K562 (cell line): Measurements from ENCODE around the gene MANEA. TPM values are rescaled to one million over a fixed set of nuclear protein-coding genes. Genes with fewer than 3 reads are reported as not detected.

Source experiments
- ATAC-seq: fragments of 200-7000 bp; cut with Tn5 transposase; 3 replicates; pipeline ENCODE4 v1.9.1; 2020; ENCODE audit warnings: moderate library complexity
- BruUV-seq: library from RNA; stranded (reverse); fragments of 400-500 nt; replicated peaks from 2 replicates; lab custom pipeline; 2021; lab: Mats Ljungman, UMichigan
- CTCF ChIA-PET: fragments of 300-600 bp; formaldehyde crosslinking; extraction: SDS; loops from one replicate; lab custom pipeline; 2021; ENCODE audit warnings: low intra/inter-chr PET ratio; lab: Yijun Ruan, JAX
- POLR2A ChIA-PET: fragments of 300-600, 350-650 bp; sonication (Branson Sonifier 250); formaldehyde crosslinking; extraction: SDS; loops from one replicate; lab custom pipeline; 2021; ENCODE audit warnings: antibody characterized with exemption, inconsistent platforms; lab: Yijun Ruan, JAX
- DNase-seq, 4 experiments: peaks; one replicate each; pipeline versions ENCODE4 v3.0.0 to v3.0.0-alpha.2; 2011 to 2018; ENCODE audit warnings: low spot score in 3 of 4, mixed read lengths in 3 of 4; ENCODE audit errors: extremely low read depth in 1 of 4
- FAIRE-seq: peaks from 2 replicates; lab custom pipeline; 2011; peaks lifted over from hg19 to GRCh38; lab: Jason Lieb, UNC
- H2AFZ ChIP-seq: 2 replicates; pipeline ENCODE4 v1.6.0; 2011; ENCODE audit warnings: low read depth, low read length, control low read depth, inconsistent platforms
- H3K27ac ChIP-seq: fragments of 200-600 bp; 3 replicates; pipeline ENCODE4 v1.8.0; 2011; ENCODE audit warnings: low read depth, mild to moderate bottlenecking, control low read depth, inconsistent platforms, low read length, moderate library complexity, mixed read lengths; ENCODE audit errors: extremely low read depth
- H3K27me3 ChIP-seq, 2 experiments: fragments of 300-600 bp in 1 of 2; 2 replicates in 1 of 2; 3 replicates in 1 of 2; pipeline versions ENCODE4 v1.6.0 to v1.8.0; 2011; ENCODE audit warnings: inconsistent platforms in 2 of 2, low read length in 2 of 2, mild to moderate bottlenecking in 1 of 2, mixed read lengths in 1 of 2, moderate library complexity in 1 of 2; ENCODE audit not compliant: control insufficient read depth in 2 of 2, insufficient read depth in 2 of 2
- H3K36me3 ChIP-seq: fragments of 300-600 bp; 3 replicates; pipeline ENCODE4 v1.8.0; 2011; ENCODE audit warnings: mild to moderate bottlenecking, low read length, inconsistent platforms; ENCODE audit not compliant: control insufficient read depth, insufficient read depth
- H3K4me1 ChIP-seq, 2 experiments: fragments of 200-600 bp in 1 of 2; replicated peaks in 1 of 2; 2 replicates in 1 of 2; 3 replicates in 1 of 2; pipeline versions ENCODE4 v1.5.1 to v1.8.0; 2011; ENCODE audit warnings: inconsistent platforms in 2 of 2, low read length in 2 of 2, mild to moderate bottlenecking in 1 of 2, mixed read lengths in 1 of 2, moderate library complexity in 1 of 2; ENCODE audit not compliant: control insufficient read depth in 2 of 2, insufficient read depth in 2 of 2
- H3K4me2 ChIP-seq: 2 replicates; pipeline ENCODE4 v1.6.1; 2011; ENCODE audit warnings: low read length, control low read depth, inconsistent platforms, mixed read lengths; ENCODE audit not compliant: insufficient read depth
- H3K4me3 ChIP-seq: fragments of 200-600 bp; sonication (generic), shearing (Covaris generic); 2 replicates; pipeline ENCODE4 v1.5.1; 2016; ENCODE audit warnings: control low read depth, inconsistent platforms
- H3K79me2 ChIP-seq: fragments of 200-600 bp; 3 replicates; pipeline ENCODE4 v1.8.0; 2011; ENCODE audit warnings: low read length, inconsistent platforms; ENCODE audit not compliant: control insufficient read depth, insufficient read depth
- H3K9ac ChIP-seq, 2 experiments: 2 replicates each; pipeline versions ENCODE4 v1.6.0 to v1.6.1; 2011; ENCODE audit warnings: low read depth in 2 of 2, low read length in 2 of 2, control low read depth in 1 of 2, inconsistent platforms in 1 of 2, mild to moderate bottlenecking in 1 of 2, mixed read lengths in 1 of 2; ENCODE audit not compliant: insufficient read depth in 1 of 2
- H3K9me1 ChIP-seq: one replicate; pipeline ENCODE4 v1.6.0; 2011; ENCODE audit warnings: inconsistent platforms, mild to moderate bottlenecking, low read length, moderate library complexity; ENCODE audit not compliant: control insufficient read depth, insufficient read depth
- H3K9me3 ChIP-seq: replicated peaks from 2 replicates; pipeline ENCODE4 v1.5.1; 2011; ENCODE audit warnings: low read depth, low read length, inconsistent platforms; ENCODE audit not compliant: control insufficient read depth, insufficient read depth
- H4K20me1 ChIP-seq: replicated peaks from 2 replicates; pipeline ENCODE4 v1.6.1; 2011; ENCODE audit warnings: low read length, inconsistent platforms, mixed read lengths; ENCODE audit not compliant: control insufficient read depth, insufficient read depth
- ARID1B ChIP-seq: fragments of 450-650 bp; IDR thresholded peaks from 2 replicates; pipeline ENCODE4 v1.6.1; 2016; ENCODE audit warnings: antibody characterized with exemption, mild to moderate bottlenecking, inconsistent platforms
- RAD21 ChIP-seq, 2 experiments: fragments of 250-450 bp in 1 of 2; fragments of 450-650 bp in 1 of 2; sonication (Bioruptor Pico) in 1 of 2; formaldehyde crosslinking in 1 of 2; IDR thresholded peaks in 1 of 2; conservative IDR thresholded peaks in 1 of 2; 2 replicates each; pipeline versions ENCODE4 v1.4.0 to v1.8.0; 2020 to 2022; ENCODE audit warnings: mild to moderate bottlenecking in 2 of 2, moderate library complexity in 1 of 2
- ZNF224 ChIP-seq: sonication (generic); formaldehyde crosslinking; IDR thresholded peaks from 2 replicates; pipeline ENCODE4 v1.8.0; 2022; ENCODE audit warnings: mild to moderate bottlenecking, missing genetic modification reagents
- WGBS: fragments of 100-300 bp; shearing (Covaris generic); methylation state at CpG from one replicate; pipeline ENCODE4 v1.1.6; 2016; ENCODE audit warnings: low coverage, mixed read lengths; ENCODE audit not compliant: insufficient coverage; ENCODE audit errors: missing lambda C conversion rate; 5-methylcytosine and 5-hydroxymethylcytosine counted together
- in situ Hi-C: fragments of 300-500 bp; cut with MboI; formaldehyde crosslinking; loops from 4 replicates; pipeline ENCODE4 v1.15.0; 2018; ENCODE audit warnings: inconsistent platforms, mixed read lengths
- intact Hi-C: fragments of 100-400 bp; cut with micrococcal nuclease; formaldehyde crosslinking; loops from 2 replicates; pipeline ENCODE4 v1.14.2; 2022
- polyA plus RNA-seq, 8 experiments: library from polyadenylated mRNA; depleted of rRNA in 4 of 8; stranded (reverse) in 5 of 8; unstranded in 3 of 8; fragments of >200 nt; fragmentation: Nextera tagmentation in 2 of 8; fragmentation: Illumina TruSeq in 1 of 8; extraction: Ambion mirVana in 2 of 8; extraction: Trizol in 1 of 8; gene quantifications; 2 replicates each; pipeline versions ENCODE4 v1.2.1 to v1.2.3, GENCODE V29; 2011 to 2014; ENCODE audit warnings: inconsistent platforms in 1 of 8, missing spikeins in 1 of 8
- total RNA-seq, 7 experiments: library from RNA; depleted of rRNA in 6 of 7; stranded (reverse); fragments of >200 nt in 6 of 7; fragmentation: Illumina TruSeq in 2 of 7; extraction: Trizol in 2 of 7; gene quantifications; 2 replicates each; pipeline versions ENCODE4 v1.2.1 to v1.2.3, GENCODE V29; 2011 to 2021; ENCODE audit warnings: low replicate concordance in 1 of 7
- TF ChIP-seq, protein P1 (sequence below): sonication (generic); formaldehyde crosslinking; IDR thresholded peaks from 2 replicates; pipeline ENCODE4 v1.8.1; 2023; ENCODE audit warnings: mild to moderate bottlenecking, missing genetic modification reagents

The MANEA gene
- total and polyA plus RNA-seq, 9 of the 15 experiments (the other 6 are each of a cell fraction or from before 2014, with no cell fraction given), result 4.8 to 16.1 (median 11.4) TPM

DNA sequence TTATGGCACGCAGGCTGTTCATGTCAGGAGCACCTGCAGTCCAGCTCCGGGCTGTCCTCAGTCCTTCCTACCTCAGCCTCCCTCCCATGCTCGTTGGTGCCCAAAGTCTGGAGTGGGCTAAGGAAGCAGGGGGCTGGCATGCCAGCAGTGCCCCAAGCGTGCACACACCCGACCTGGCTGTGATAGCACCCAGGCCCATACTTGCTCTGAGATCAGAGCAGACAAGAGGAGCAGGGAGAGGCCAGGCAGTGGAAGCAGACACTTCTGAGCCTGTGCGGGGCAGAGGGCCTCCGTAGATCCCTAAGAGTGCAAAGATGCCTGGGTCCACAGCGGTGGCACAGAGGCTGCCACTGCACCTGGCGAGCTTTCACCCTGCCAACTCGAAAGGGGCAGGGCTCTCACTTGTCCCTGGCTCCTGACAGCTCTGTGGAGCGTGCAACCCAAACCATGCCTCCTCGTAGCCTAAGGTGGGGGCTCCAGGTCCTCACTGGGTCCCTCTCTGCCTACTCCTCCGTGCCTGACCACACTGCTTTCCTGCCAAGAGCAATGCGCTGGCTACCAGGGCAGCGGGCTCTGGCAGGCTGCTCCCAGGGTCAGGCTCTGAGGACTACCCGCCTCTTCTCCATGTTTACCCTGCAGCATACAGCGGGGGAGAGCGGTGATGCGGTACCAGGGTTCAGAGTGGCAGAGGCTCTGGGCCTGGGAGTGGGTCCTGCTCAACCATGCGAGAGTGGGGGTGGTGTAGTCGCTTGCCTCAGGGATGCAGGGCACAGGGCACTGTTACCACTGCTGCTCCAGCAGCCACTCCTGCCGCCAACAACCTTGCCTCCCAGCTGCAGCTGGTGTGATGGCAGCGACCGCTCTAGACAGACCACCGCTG, 59.5 kb downstream of the MANEA start (continued):
- no peak for TF ChIP-seq ARID1B
- TF ChIP-seq ZNF224, result no peak
- TF ChIP-seq, all 486 proteins: peak for 0

DNA sequence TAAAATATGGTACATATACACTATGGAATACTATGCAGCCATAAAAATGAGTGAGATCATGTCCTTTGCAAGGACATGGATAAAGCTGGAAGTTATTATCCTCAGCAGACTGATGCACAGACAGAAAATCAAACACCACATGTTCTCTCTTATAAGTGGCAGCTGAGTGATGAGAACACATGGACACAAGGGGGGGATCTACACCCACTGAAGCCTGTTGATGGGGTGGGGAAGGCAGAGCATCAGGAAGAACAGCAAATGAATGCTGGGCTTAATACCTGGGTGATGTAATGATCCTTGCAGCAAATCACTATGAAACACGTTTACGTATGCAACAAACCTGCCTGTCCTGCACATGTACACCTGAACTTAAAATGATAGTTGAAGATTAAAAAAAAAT, 71.3 kb downstream of the MANEA start:
- Histone ChIP-seq H3K4me1 (no peaks in the 10 kb centered on the region), H3K4me3 (no peak overlapping the region), H3K27ac (no peak overlapping the region), H4K20me1 (no peaks in the 10 kb centered on the region), H3K36me3 (no peaks in the 10 kb centered on the region), H3K9me3 (no peaks in the 10 kb centered on the region), H3K27me3 (no peaks in the 10 kb centered on the region), H3K9ac (no peak overlapping the region), H3K9me1 (no peaks in the 10 kb centered on the region), H2AFZ (no peak overlapping the region), H3K79me2 (no peaks in the 10 kb centered on the region), H3K4me2 (no peak overlapping the region)
- WGBS, result 21% methylated on average over 2 of the region's 2 CpGs
- BruUV-seq, result no TSS peak
- intact Hi-C loops (no loop called here), in situ Hi-C loops (no loop called here)
- no peak for FAIRE-seq
- ChIA-PET CTCF (no interaction called here), POLR2A (no interaction called here)
- ATAC-seq, result no peak
- no peak for DNase-seq
- TF ChIP-seq, protein P1, sequence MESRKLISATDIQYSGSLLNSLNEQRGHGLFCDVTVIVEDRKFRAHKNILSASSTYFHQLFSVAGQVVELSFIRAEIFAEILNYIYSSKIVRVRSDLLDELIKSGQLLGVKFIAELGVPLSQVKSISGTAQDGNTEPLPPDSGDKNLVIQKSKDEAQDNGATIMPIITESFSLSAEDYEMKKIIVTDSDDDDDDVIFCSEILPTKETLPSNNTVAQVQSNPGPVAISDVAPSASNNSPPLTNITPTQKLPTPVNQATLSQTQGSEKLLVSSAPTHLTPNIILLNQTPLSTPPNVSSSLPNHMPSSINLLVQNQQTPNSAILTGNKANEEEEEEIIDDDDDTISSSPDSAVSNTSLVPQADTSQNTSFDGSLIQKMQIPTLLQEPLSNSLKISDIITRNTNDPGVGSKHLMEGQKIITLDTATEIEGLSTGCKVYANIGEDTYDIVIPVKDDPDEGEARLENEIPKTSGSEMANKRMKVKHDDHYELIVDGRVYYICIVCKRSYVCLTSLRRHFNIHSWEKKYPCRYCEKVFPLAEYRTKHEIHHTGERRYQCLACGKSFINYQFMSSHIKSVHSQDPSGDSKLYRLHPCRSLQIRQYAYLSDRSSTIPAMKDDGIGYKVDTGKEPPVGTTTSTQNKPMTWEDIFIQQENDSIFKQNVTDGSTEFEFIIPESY, result no peak
- TF ChIP-seq RAD21 (CRISPR knock-in tag; conservative IDR thresholded peaks at IDR 0.05 in 1 of 2, IDR thresholded peaks at IDR 0.05 in 1 of 2), result peak in 1 of 2 experiments; percentile 37; a peak in 2 of 4 replicates
